HG02885 (cell line): Measurements from ENCODE around the gene HAUS8.

ENCODE experiments used
- ATAC-seq: cut with Tn5 transposase; IDR thresholded peaks from one replicate; pipeline ENCODE4 v1.9.1; 2021; ENCODE audit warnings: mild to moderate bottlenecking; ENCODE audit not compliant: unreplicated experiment, poor library complexity

The HAUS8 gene

DNA sequence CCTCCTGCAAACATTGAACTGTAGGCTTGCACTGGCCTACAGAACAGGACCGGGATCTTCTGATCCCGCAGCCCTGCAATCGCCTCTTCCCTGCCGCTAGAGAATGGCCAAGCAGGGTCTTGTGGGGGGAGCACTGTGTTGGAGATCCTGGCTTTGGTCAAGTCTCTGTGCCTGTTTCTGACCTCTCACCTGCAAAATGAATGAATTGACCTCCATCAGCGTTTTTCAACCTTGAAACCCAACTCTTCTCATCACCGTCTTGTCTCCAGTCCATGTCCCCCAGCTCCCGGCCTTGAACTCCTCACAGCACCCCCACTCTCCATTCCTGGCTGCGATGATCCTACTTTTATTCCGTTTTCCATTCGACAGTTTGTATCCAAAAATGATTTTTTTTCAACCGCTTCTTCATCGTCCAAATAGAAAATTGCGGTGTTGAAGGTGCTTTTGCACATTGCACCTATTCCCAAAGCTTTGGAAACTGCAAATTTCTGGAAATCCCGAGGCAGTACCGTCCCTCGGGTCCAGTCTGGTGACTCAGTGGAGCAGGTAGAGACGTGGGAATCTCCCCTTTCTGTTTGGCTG is 2.3 kb upstream of the HAUS8 start:
- ATAC-seq: no peak

DNA sequence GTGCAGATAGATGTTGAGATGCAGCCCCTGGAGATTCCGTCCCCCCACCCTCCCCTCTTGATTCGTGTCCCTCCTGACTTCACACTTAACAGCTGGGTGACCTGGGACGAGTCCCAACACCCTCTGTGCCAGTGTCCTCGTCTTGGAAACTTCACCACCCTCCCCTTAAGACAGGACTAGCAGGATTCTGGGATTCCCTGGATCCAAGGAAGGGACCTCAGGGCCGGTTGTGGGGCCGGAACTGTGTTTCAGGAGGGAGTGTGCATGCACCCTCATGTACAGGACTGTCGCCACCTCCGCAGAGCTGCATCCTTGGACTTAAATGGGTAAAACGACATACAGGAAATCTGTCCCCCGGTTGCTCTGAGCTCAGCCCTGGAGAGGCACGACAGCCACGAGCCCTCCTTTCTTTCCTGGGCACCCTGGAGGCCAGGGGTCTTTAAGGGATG is 1.3 kb upstream of the HAUS8 start:
- no peak for ATAC-seq

DNA sequence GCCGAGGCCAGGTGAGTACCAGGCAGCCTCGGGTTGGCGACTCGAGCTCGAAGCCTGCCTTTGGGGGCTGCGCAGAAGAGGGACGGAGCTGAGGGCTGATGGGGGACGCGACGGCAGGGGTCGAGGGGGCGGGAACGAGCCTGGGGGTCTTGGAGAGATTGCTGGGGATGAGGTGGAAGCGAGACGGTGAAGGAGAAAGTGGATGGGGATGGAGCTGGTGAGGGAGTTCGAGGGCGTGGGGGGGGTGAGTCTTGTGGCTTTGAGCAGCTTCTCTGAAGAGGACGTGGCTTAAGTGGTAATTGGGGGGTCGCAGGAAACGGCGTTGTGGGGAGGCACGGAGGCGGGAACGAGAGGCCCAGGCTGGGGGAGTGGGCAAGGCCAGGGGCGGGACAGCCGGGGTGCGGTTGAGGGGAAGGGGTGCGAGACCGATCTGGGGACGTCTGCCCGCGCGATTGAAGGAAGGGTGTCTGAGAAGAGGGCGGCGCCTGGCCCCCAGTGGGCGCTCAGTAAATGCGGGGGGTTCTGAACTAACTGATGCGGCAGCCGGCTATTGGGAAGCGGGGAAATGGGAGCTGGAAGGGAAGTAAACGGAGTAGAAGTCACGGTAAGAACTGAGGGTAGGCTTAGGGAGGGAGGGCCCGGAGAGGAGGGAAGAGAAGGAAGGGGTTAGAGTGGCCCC is 751 bp upstream of the HAUS8 start:
- no peak for ATAC-seq

DNA sequence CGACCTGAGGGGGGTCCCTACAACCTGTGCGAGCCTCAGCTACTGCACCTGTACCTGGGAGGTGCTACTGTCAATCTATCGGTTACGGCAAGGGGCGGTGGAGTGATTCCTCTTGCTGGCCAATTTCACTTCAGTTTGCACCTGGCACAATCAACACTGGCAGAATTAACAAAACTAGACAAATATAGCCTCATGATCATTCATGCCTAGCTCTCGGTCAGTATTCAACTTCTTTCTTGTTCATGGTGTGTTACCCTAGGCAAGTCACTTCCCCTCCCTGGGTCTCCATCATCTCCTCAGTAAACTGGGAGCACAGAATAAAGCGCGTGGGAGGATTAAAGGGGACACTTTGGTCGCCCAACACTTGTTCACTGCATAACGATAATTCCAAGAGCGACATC is 618 bp downstream of the HAUS8 start:
- ATAC-seq: no peak

DNA sequence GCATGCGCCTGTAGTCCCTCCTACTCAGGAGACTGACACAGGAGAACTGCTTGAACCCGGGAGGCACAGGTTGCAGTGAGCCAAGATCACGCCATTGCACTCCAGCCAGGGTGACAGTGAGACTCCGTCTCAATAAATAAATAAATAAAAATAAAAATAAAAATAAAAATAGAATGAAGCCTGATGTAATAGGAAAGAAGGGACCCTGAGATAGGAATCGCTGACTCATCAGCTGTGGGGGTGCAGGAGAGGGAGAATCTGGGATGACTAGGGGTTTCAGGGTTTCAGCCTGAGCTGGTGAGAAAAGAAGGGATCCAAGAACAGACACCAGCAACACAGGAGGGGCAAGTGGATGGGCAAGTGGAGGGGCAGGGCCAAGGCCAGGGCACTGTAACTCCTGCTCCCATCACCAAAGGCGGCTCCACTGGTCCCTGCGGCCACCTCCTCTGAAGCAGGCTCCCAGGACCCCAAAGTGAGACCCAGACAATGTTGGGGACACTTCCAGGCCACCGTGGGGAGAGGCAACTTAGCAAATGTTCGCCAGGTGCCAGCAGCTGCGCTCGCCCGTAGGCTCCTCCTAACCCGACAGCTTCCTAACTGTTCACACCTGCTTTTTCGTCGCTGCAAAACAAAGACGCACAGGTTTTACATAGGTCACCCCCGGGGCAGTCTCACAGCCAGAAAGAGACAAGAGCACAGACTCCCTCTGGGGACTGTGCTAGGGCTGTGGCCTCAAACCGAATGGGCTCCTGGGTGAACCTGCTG is 1.2 kb downstream of the HAUS8 start:
- no peak for ATAC-seq

DNA sequence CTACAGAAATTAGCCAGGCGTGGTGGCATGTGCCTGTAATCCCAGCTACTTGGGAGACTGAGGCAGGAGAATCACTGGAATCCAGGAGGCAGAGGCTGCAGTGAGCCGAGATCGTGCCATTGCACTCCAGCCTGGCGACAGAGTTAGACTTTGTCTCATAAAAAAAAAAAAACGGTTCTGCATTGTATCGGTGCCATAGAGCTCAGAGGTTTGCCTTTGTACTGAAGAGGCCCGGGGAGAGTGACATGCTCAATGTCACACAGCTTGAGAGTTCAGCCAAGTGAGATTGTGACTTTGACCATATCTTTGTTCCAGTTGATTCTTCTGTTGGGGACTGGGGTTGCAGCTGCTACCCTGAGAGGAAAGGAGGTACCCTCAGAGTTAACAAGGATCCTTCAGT is 4.3 kb downstream of the HAUS8 start:
- ATAC-seq: no peak

DNA sequence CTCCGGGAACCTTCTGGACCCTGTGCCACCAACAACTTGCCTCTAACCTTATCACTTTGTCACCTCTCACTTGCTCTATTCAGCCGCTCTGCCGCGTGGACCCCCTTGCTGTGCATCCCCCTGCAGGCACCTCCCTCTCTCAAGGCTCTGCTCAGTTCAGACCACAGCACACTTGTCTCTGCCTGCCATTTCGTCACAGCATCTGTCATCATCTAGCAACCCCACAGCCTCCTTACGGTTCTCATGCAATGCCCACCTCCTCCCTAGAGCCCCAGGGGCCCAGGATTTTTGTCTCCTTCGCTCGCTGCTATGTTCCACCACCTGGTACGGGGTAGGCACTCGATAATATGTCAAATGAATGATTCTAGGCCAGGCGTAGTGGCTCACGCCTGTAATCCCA is 4.8 kb downstream of the HAUS8 start:
- no peak for ATAC-seq

DNA sequence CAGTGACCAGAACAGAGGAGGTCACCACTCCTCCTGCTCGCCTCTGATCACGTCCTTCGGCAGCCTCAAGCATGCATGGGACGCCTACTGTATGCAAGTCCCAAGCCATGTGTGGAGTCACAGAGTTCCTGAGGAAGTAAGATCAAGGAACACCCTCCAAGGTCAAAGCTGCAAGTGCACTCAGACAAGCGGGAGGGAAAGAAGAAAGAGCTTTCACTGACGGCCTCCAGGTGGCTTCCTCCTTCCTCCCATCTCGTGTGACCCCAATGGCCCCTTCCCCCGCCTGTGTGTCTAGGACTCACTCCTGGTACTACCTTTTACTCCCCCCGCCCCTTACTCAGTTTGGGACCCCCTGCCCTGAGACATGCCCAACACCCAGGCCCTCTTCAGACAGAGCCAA is 6.1 kb downstream of the HAUS8 start:
- no peak for ATAC-seq

DNA sequence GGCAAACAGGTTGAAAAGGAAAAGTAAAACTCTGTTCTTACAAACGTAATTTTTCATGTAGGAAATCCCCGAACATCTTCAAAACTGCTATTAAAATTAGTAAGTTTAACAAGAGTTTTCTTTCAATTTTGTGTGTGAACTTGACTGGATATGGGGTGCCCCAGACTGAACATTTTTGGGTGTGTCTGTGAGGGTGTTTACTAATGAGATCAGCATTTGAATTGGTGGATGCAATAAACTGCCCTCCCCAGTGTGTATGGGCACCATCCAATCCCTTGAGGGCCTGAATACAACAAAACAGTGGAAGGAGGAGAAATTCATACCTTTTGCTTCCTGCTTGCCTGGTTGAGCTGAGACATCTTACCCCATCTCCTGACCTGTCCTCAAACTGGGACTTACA is 11.8 kb downstream of the HAUS8 start:
- ATAC-seq: no peak

DNA sequence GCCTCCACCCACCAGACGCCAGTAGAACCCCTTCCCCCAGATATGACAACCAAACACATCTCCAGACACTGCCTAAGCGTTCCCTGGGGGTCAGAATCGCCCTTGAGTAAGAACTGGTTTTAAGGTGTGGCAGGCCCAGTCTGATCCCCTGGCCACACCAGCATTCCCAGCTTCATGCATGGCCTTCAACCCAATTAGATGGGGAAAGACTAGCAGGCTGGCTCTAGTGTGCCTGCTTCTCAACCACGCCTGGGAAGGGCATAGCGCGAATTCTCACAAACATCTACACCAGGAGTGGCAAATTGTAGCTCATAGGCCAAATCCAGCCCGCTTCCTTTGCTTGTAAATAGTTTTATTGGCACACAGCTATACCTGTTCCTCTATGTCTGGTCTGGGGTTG is 13.6 kb downstream of the HAUS8 start:
- ATAC-seq: no peak

DNA sequence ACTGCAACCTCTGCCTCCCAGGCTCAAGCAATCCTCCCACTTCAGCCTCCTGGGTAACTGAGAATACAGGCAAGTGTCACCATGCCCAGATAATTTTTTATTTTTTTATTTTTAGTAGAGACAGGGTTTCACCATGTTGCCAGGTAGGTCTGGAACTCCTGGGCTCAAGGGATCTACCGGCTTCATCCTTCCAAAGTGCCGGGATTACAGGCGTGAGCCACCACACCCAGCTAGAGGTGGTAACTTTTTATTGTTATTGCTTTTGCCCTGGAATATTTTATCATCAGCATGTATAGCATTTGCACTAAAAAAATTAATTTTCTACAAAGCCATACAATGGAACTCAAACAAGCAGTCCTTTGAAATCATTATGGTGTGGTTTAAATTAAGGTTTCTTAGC is 14.0 kb downstream of the HAUS8 start:
- ATAC-seq: no peak

DNA sequence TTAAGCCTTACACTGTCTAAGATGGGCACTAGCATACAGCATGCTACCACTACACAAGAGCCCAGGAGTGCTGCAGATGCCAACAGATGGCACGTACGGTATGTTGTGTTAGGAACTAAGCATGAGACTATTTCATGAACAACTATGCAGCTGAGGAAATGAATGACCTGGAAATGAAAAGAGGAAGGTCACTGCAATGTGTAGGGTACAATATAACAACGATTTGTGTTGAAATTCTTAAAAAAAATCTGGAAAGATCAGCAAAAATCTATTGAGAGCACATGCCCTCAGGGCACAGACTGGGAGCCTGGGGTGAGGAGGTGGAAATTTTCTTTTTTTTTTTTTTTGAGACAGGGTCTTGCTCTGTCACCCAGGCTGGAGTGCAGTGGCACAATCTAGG is 14.4 kb downstream of the HAUS8 start:
- no peak for ATAC-seq

DNA sequence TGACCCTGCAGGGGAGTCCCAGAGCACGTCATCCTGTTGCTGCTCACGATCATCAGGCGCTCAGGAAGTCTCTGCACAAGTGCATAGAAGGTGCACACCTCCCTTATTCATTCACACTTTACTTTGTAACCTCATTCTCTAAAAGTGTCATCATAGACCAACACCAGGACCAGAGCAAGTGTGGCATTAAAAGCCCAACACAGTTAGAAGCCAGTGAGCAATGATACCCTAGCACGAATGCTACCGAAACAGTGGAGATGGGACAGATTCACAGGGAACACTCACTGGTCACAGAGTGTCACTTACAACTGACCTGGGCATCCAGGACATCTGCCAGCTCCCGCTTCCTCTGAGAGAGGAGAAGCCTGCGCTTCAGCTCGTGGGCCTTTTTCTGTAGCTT is 17.0 kb downstream of the HAUS8 start:
- ATAC-seq: no peak

DNA sequence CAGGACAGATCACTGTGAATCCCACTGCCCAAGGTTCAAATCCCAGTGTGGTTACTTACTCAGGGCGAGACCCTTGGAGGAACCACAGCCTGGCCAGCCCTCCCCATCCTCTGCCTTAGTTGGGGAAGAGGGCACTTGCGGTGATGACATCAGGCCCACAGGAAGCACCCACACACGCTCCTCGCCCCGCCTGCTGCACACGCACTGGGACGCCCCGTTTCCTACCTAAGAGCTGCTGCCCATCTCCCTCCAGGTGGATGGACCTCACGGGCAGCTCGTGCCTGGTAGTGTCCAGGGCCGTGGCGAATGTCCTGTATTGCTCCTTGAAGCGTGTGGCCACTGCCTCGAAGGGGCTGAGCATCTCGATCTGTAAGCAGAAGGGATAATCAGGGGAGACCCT is 19.6 kb downstream of the HAUS8 start:
- no peak for ATAC-seq

DNA sequence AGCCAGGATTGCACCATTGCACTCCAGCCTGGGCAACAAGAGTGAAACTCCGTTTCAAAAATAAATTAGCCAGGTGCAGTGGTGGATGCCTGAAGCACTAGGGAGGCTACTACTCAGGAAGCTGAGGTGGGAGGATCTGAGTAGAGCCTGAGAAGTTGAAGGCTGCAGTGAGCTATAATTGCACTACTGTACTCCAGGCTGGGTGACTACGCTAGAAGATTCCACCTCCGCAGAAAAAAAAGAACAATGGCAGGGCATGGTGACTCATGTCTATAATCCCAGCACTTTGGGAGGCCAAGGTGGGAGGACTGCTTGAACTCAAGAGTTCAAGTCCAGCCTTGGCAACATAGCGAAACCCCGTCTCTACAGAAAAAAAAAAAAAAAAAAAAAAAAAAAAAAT is 20.5 kb downstream of the HAUS8 start:
- ATAC-seq: no peak

DNA sequence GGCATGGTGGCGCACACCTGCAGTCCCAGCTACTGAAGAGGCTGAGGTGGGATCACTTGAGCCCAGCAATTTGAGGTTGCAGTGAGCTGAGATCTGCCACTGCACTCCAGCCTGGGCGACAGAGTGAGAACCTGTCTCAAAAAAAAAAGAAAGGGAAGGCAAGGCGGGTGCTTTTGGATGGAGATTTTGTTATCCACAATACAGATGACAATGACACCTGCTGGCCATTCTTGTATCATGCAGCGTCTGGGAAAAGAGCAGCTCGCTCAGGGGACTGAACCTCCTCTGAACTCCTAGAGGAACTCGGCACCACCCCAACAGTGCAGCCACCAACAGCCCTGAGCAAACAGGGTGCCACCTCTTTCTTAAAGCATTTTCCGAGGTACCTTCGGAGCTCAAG is 22.8 kb downstream of the HAUS8 start:
- ATAC-seq: no peak

DNA sequence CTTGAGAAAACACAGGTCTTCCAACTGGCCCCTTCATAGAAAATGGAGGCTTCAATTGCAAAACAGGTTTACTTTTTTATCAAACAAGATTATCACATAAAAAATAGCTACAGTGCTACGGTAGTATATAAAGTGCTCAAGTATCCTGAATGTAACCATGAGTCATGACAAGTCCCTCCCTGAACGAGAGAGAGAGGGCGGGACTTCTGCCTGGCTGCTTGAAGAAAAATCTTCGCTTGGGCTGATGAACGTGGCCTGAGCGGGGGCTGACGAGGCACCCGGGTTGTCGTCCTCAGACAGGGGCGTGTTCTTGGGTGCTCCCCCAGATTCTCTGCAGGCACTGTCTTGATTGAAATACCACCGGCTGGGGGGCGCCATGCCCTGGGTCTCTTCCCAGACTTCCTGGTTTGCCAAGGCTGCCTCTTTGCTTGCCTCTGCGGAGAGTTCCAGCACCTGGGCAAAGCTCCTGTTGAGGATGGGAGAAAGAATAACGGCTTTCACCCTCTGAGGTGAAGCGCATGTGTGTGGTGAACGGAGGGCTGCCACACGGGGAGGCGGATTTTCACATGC is 25.5 kb downstream of the HAUS8 start:
- ATAC-seq: no peak

DNA sequence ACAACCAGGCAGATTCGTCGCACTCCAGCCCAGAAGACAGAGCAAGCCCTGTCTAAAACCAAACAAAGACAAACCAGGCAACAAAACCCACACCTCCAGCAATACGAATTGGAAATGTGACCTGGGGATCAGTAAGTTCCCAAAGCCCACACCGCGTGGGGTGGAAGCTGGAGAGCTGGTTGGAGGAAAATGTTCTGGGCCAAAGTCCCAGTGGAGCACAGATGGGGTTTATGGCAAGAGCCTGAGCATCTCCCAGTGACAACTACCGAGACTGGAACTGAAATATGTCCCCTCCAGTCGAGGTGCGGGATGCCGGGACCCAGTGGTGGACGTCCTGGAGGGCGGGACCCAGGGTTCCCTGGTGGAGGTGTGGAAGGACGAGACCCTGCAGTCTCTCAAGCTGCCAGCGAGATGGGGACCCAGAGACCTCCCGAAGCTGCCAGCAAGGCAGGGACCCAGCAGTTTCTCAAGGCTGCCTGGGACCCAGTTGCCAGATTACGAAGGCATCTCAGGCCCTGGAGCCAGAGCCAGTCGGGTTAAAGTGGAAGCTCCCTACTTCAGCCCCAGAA is 26.3 kb downstream of the HAUS8 start:
- ATAC-seq: no peak

DNA sequence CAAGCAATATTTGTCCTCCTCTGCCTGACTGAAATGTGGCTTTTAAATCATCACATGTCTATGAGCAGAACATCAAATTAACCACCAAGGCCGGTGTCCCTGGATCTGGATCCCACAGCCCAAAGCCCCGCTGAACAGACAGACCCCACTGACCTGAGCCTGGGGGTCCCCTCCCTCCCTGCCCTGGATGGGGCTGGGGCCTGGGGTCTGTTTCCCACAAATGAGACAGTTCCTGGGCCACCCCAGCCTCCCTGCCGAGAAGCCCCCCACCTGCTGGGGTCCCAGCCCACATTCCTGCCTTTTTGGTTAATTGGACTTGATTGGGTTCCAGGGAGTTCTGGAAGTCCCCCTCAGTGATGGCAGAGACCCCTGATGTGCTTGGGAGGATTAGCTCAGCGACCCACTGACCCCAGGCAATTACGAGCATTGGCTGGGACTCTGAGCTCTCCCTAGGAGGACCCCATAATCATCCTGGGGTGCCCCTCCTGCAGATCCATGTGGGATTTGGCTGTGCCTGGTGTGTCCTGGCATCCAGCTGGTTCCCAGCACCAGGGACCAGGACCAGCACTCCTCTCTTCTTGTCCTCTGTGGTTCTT is 29.2 kb downstream of the HAUS8 start:
- no peak for ATAC-seq

DNA sequence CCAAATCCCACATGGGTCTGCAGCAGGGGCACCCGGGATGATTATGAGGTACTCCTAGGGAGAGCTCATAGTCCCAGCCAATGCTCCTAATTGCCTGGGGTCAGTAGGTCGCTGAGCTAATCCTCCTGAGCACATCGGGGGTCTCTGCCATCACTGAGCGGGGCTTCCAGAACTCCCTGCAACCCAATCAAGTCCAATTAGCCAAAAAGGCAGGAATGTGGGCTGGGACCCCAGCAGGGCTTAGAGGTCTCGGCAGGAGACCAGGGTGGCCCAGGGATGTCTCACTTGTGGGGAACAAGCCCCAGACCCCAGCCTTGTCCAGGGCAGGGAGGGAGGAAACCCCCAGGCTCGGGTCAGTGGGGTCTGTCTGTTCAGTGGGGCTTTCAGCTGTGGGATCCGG is 31.5 kb downstream of the HAUS8 start:
- no peak for ATAC-seq

DNA sequence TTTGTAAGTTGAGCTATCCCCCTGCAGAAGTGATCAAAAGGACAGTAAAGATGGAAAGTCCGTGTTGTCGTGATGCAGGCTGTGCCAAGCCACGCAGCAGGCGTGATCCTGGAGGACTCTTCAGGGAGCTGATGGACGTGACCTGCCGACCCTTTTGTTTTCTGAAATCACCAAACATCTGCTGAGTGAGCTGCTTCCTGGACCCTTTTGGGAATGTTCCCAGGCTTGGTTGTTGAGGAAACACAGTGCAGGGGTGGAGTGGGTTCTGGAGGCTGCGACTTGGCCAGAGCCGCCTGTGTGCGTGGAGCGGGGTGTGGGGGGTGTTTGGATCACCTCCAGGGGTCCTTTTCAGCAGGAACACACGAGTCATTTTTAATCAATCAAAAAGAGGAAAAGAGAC is 33.3 kb downstream of the HAUS8 start:
- no peak for ATAC-seq
